Measurements from ENCODE around the gene TMSB10. TPM values are rescaled to one million over a fixed set of nuclear protein-coding genes. Genes with fewer than 3 reads are reported as not detected.
A peak's percentile ranks its signal among the peaks of the same experiment; 100 is the strongest.
"Not testable (repeated sequence)": the region's sequence is repeated elsewhere in the genome, so short reads cannot be mapped to it uniquely, and the experiment has no call there.

TMSB10 gene
- total RNA-seq, 2 experiments from 2014 or later, result 4,520 to 4,885 TPM

- CTCF ChIA-PET, result interaction anchor here (0.6 to 24.0 kb wide), 6 partner anchors 10 to 54 kb away, joined by 3 to 397 read pairs (median 6); partner anchors contain the start of gene TRABD2A
- H3K4me1 Mint-ChIP-seq (ENCODE audit: low read depth), result peaks cover 78% of the 10 kb centered on the region
- peaks cover 59% of the 10 kb centered on the region for H3K36me3 Mint-ChIP-seq (ENCODE audit: low read depth)
- ATAC-seq; H3K9me3 Mint-ChIP-seq (ENCODE audit: insufficient read depth); H3K4me3 Mint-ChIP-seq; POLR2A ChIA-PET; H3K27me3 Mint-ChIP-seq (ENCODE audit: low read depth); H3K27ac Mint-ChIP-seq: not testable (repeated sequence)
- DNase-seq, result peak; percentile 7
Observed at GRCh38 chr2:84868327-84868726, 37.1 kb upstream of the TMSB10 start.

DNA sequence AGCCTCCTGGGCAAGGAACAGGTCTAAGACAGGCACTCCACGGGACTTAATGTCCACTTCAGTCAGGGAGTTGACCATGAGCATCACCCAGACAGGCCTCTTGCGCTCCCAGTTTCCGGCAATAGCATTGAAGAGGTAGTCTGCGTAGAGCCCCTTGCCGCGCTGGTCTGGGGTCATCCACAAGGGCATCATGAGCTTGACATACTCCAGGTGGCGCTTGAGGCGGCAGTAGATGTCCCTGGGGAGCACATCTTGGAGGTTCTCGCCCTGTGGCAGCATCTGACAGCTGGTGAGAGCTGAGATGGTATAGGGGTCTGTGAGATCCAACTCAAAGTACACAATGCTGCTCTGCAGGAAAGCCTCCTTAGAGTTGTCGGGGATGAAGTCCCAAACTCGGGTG lies 35.1 kb upstream of the TMSB10 start:
- ATAC-seq (no peak), DNase-seq (peak; percentile 20)
- peaks cover 66% of the 10 kb centered on the region for H3K36me3 Mint-ChIP-seq (ENCODE audit: low read depth)
- peaks cover 81% of the 10 kb centered on the region for H3K4me1 Mint-ChIP-seq (ENCODE audit: low read depth)
- H3K4me3 Mint-ChIP-seq, result no peak overlapping the region
- no peaks in the 10 kb centered on the region for H3K9me3 Mint-ChIP-seq (ENCODE audit: insufficient read depth)
- ChIA-PET POLR2A (interaction anchor here (1.3 to 1.5 kb wide), 2 partner anchors 36 to 55 kb away, joined by 4 to 5 read pairs; no protein-coding TSS in a partner anchor), CTCF (interaction anchor here (1.1 to 24.0 kb wide), 5 partner anchors 8 to 129 kb away, joined by 4 to 397 read pairs (median 6); partner anchors contain the start of gene TRABD2A)
- no peaks in the 10 kb centered on the region for H3K27me3 Mint-ChIP-seq (ENCODE audit: low read depth)
- H3K27ac Mint-ChIP-seq, result peak overlapping the region; percentile 39

- H3K9me3 Mint-ChIP-seq (ENCODE audit: insufficient read depth); H3K27me3 Mint-ChIP-seq (ENCODE audit: low read depth); POLR2A ChIA-PET; H3K4me3 Mint-ChIP-seq; ATAC-seq; H3K27ac Mint-ChIP-seq: not testable (repeated sequence)
- peak; percentile 10 for DNase-seq
- Mint-ChIP-seq H3K36me3 (ENCODE audit: low read depth) (peaks cover 65% of the 10 kb centered on the region), H3K4me1 (ENCODE audit: low read depth) (peaks cover 82% of the 10 kb centered on the region)
- CTCF ChIA-PET, result interaction anchor here (0.8 to 24.0 kb wide), 3 partner anchors 10 to 49 kb away, joined by 3 to 397 read pairs (median 5); no protein-coding TSS in a partner anchor
Observed at GRCh38 chr2:84872691-84873090, 32.8 kb upstream of the TMSB10 start.

DNA sequence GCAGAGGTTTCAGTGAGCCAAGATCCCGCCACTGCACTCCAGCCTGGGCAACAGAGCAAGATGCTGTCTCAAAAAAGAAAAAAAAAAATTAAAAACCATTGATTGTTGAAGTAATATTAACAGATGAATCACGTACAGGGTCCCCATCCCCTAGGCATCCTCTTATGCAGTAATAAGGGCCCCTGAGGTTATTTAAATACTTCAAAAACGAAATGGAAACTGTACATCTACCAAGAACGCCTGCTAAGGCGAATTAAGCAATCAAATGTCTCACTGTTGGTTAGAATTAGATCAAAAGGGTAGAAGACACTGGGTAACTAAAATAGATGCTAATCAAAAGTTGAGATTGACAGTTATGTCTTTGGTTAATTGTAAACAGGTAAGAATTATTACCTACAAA lies 32.1 kb upstream of the TMSB10 start:
- Mint-ChIP-seq H3K27me3 (ENCODE audit: low read depth) (no peaks in the 10 kb centered on the region), H3K36me3 (ENCODE audit: low read depth) (peaks cover 63% of the 10 kb centered on the region), H3K4me1 (ENCODE audit: low read depth) (peaks cover 82% of the 10 kb centered on the region), H3K4me3 (no peak overlapping the region), H3K9me3 (ENCODE audit: insufficient read depth) (no peaks in the 10 kb centered on the region), H3K27ac (no peak overlapping the region)
- ChIA-PET CTCF (interaction anchor here (1.2 to 24.0 kb wide), 2 partner anchors 16 to 49 kb away, joined by 3 to 397 read pairs; no protein-coding TSS in a partner anchor), POLR2A (no interaction called here)
- ATAC-seq (peak; percentile 18), DNase-seq (peak; percentile 12)

DNA sequence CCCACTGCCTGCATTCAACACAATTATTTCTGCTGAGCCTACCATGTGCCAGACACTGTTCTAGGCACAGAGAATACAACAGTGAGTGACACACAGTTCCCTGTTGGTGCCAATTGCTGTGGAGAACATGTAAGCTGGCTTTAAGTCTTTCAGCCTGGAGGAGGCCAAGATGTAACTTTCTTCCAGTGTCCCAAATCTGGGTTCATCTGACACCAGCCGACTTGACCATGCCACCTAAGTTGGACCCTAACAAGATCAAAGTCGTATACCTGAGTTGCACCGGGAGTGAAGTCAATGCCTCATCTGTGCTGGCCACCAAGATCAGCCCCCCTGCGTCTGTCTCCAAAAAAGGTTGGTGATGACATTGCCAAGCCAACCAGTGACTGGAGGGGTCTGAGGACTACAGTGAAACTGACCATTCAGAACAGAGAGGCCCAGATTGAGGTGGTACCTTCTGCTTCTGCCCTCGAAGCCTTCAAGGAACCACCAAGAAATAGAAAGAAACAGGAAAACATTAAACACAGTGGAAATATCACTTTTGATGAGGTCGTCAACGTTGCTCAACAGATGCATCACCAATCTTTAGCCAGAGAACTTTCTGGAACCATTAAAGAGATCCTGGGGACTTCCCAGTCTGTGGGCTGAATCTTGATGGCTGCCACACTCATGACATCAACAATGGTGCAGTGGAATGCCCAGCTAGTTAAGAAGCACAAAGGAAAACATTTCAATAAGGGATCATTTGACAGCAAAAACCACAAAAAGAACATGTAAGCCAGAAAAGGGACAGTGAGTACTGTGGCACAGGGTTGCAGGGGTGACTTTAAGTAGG lies 30.9 kb upstream of the TMSB10 start:
- H3K36me3 Mint-ChIP-seq (ENCODE audit: low read depth), result peaks cover 57% of the 10 kb centered on the region
- no peaks in the 10 kb centered on the region for H3K27me3 Mint-ChIP-seq (ENCODE audit: low read depth)
- POLR2A ChIA-PET, result interaction anchor here (0.6 to 1.9 kb wide), 2 partner anchors 27 to 32 kb away, joined by 3 to 10 read pairs; partner anchors contain the start of gene TMSB10
- CTCF ChIA-PET, result interaction anchor here (0.9 to 24.0 kb wide), 4 partner anchors 10 to 134 kb away, joined by 3 to 397 read pairs (median 9); no protein-coding TSS in a partner anchor
- peaks cover 87% of the 10 kb centered on the region for H3K4me1 Mint-ChIP-seq (ENCODE audit: low read depth)
- peak overlapping the region; percentile 73 for H3K27ac Mint-ChIP-seq
- DNase-seq (peak; percentile 21), ATAC-seq (peak; percentile 7)
- peak overlapping the region; percentile 15 for H3K4me3 Mint-ChIP-seq
- H3K9me3 Mint-ChIP-seq (ENCODE audit: insufficient read depth), result no peaks in the 10 kb centered on the region

- CTCF ChIA-PET, result interaction anchor here (0.7 to 24.0 kb wide), 5 partner anchors 10 to 386 kb away, joined by 3 to 397 read pairs (median 4); no protein-coding TSS in a partner anchor
- Mint-ChIP-seq H3K4me3 (peak overlapping the region; percentile 15), H3K9me3 (ENCODE audit: insufficient read depth) (no peaks in the 10 kb centered on the region), H3K36me3 (ENCODE audit: low read depth) (peaks cover 53% of the 10 kb centered on the region), H3K4me1 (ENCODE audit: low read depth) (peaks cover 82% of the 10 kb centered on the region), H3K27ac (peak overlapping the region; percentile 73), H3K27me3 (ENCODE audit: low read depth) (no peaks in the 10 kb centered on the region)
- no peak for ATAC-seq
- peak; percentile 23 for DNase-seq
- POLR2A ChIA-PET, result interaction anchor here (1.9 kb wide), 1 partner anchor 31 kb away, joined by 10 read pairs; the partner anchor contains the start of gene TMSB10
Observed at GRCh38 chr2:84875213-84875560, 30.3 kb upstream of the TMSB10 start.

GRCh38 chr2:84875619-84876018 lies 29.8 kb upstream of the TMSB10 start:
- Mint-ChIP-seq H3K4me1 (ENCODE audit: low read depth) (peaks cover 78% of the 10 kb centered on the region), H3K27ac (peak overlapping the region; percentile 73), H3K36me3 (ENCODE audit: low read depth) (peaks cover 49% of the 10 kb centered on the region), H3K4me3 (peak overlapping the region; percentile 15)
- DNase-seq; H3K9me3 Mint-ChIP-seq (ENCODE audit: insufficient read depth); ATAC-seq; H3K27me3 Mint-ChIP-seq (ENCODE audit: low read depth): not testable (repeated sequence)
- POLR2A ChIA-PET, result interaction anchor here (0.5 to 1.9 kb wide), 2 partner anchors 31 to 91 kb away, joined by 3 to 10 read pairs; partner anchors contain the start of gene TMSB10
- CTCF ChIA-PET, result interaction anchor here (0.7 to 24.0 kb wide), 6 partner anchors 9 to 387 kb away, joined by 3 to 397 read pairs (median 4); no protein-coding TSS in a partner anchor

GRCh38 chr2:84876369-84876768 lies 29.1 kb upstream of the TMSB10 start:
- POLR2A ChIA-PET, result interaction anchor here (1.7 to 2.1 kb wide), 2 partner anchors 13 to 30 kb away, joined by 7 to 14 read pairs; partner anchors contain the start of gene TMSB10
- peaks cover 71% of the 10 kb centered on the region for H3K4me1 Mint-ChIP-seq (ENCODE audit: low read depth)
- no peaks in the 10 kb centered on the region for H3K27me3 Mint-ChIP-seq (ENCODE audit: low read depth)
- no peaks in the 10 kb centered on the region for H3K9me3 Mint-ChIP-seq (ENCODE audit: insufficient read depth)
- H3K27ac Mint-ChIP-seq, result peak overlapping the region; percentile 18
- DNase-seq (no peak), ATAC-seq (no peak)
- peaks cover 44% of the 10 kb centered on the region for H3K36me3 Mint-ChIP-seq (ENCODE audit: low read depth)
- CTCF ChIA-PET, result interaction anchor here (0.7 to 24.0 kb wide), 4 partner anchors 9 to 46 kb away, joined by 3 to 397 read pairs (median 13); no protein-coding TSS in a partner anchor
- H3K4me3 Mint-ChIP-seq, result no peak overlapping the region

DNA sequence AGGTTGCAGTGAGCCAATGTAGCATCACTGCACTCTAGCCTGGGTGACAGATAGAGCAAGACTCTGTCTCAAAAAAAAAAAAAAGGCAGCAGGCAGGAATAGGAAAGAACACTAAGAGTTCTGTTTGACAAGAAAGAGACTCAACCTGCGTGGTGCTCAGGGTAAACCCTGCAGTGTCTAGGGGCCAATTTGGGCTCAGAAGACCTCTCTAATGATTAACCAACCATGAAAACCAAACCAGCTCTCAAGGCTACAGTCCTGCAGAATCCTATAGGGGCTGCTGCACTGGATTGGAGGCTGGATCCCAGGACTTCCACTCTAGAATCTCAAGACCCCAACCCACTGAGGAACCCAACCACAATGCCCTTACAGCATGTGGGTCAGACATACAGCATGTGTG lies 27.0 kb upstream of the TMSB10 start:
- peaks cover 76% of the 10 kb centered on the region for H3K4me1 Mint-ChIP-seq (ENCODE audit: low read depth)
- ATAC-seq, result no peak
- H3K27ac Mint-ChIP-seq, result peak overlapping the region; percentile 58
- H3K9me3 Mint-ChIP-seq (ENCODE audit: insufficient read depth), result no peaks in the 10 kb centered on the region
- H3K27me3 Mint-ChIP-seq (ENCODE audit: low read depth), result no peaks in the 10 kb centered on the region
- ChIA-PET POLR2A (interaction anchor here (0.5 to 5.0 kb wide), 4 partner anchors 10 to 48 kb away, joined by 3 to 65 read pairs (median 18); partner anchors contain the start of gene TMSB10), CTCF (interaction anchor here (0.7 to 24.0 kb wide), 6 partner anchors 9 to 139 kb away, joined by 3 to 397 read pairs (median 9); no protein-coding TSS in a partner anchor)
- H3K4me3 Mint-ChIP-seq, result peak overlapping the region; percentile 92
- H3K36me3 Mint-ChIP-seq (ENCODE audit: low read depth), result peaks cover 35% of the 10 kb centered on the region
- peak; percentile 21 for DNase-seq

DNA sequence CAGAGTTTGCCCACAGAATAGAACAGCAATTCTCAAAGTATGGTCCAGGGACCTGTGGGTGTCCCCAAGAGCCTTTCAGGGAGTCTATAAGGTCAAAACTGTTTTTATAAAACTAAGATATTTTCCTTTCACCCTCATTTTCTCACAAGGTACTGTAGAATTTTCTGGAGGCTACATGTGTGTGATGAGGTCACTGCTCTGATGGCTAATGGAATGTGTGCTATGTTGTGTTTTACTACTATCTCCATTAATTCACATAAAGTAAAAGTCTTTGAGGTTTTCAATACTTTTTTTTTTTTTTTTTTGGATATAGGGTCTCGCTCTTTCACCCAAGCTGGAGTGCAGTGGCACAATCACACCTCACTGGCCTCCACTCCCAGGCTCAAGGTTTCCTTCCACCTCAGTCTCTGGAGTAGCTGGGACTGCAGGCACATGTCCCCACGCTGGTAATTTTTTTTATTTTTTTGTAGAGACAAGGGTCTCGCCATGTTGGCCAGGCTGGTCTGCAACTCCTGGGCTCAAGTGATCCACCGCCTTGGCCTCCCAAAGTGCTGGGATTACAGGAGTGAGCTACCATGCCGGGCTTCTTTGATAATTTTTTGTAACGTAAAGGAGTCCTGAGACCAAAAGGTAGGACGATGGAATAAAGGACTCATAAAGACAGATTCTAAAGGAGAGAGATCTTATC lies 26.4 kb upstream of the TMSB10 start:
- POLR2A ChIA-PET, result interaction anchor here (0.6 to 5.0 kb wide), 6 partner anchors 10 to 463 kb away, joined by 3 to 65 read pairs (median 10); partner anchors contain the start of gene TMSB10
- DNase-seq, result peak; percentile 20
- Mint-ChIP-seq H3K27ac (peak overlapping the region; percentile 86), H3K9me3 (ENCODE audit: insufficient read depth) (no peaks in the 10 kb centered on the region), H3K4me3 (peak overlapping the region; percentile 92), H3K4me1 (ENCODE audit: low read depth) (peaks cover 74% of the 10 kb centered on the region), H3K27me3 (ENCODE audit: low read depth) (no peaks in the 10 kb centered on the region), H3K36me3 (ENCODE audit: low read depth) (peaks cover 29% of the 10 kb centered on the region)
- no peak for ATAC-seq
- CTCF ChIA-PET, result interaction anchor here (0.7 to 24.0 kb wide), 11 partner anchors 9 to 381 kb away, joined by 3 to 397 read pairs (median 7); no protein-coding TSS in a partner anchor
